NCI-H128 (cell line): Measurements from ENCODE around the gene MTOR.

Source experiments
- DNase-seq: peaks from one replicate; lab custom pipeline; 2025; ENCODE audit not compliant: unreplicated experiment; lab: John Stamatoyannopoulos, UW

MTOR gene

GRCh38 chr1:11227106-11228077, 35.0 kb downstream of the MTOR start:
- no peak for DNase-seq

GRCh38 chr1:11216074-11216473, 46.3 kb downstream of the MTOR start:
- DNase-seq: no peak

GRCh38 chr1:11215381-11216005, 46.9 kb downstream of the MTOR start:
- DNase-seq: no peak

- no peak for DNase-seq
Observed at GRCh38 chr1:11214698-11215380, 47.5 kb downstream of the MTOR start.

GRCh38 chr1:11211925-11212587, 50.3 kb downstream of the MTOR start:
- DNase-seq: no peak

- no peak for DNase-seq
Observed at GRCh38 chr1:11211461-11211860, 50.9 kb downstream of the MTOR start.

GRCh38 chr1:11207898-11208611, 54.3 kb downstream of the MTOR start:
- no peak for DNase-seq

- DNase-seq: no peak
Observed at GRCh38 chr1:11204396-11205190, 57.8 kb downstream of the MTOR start.

GRCh38 chr1:11198851-11199594, 63.3 kb downstream of the MTOR start:
- peak; percentile 43 for DNase-seq

GRCh38 chr1:11198257-11198656, 64.1 kb downstream of the MTOR start:
- DNase-seq: no peak

GRCh38 chr1:11197359-11197758, 65.0 kb downstream of the MTOR start:
- DNase-seq: no peak

- DNase-seq: no peak
Observed at GRCh38 chr1:11196945-11197344, 65.4 kb downstream of the MTOR start.

- no peak for DNase-seq
Observed at GRCh38 chr1:11194407-11195176, 67.8 kb downstream of the MTOR start.

- DNase-seq: no peak
Observed at GRCh38 chr1:11193376-11193775, 69.0 kb downstream of the MTOR start.

GRCh38 chr1:11188858-11189451, 73.4 kb downstream of the MTOR start, which contains the start of gene ANGPTL7:
Gene ANGPTL7 (plus strand): TSS chr1:11189355. CDS start chr1:11189580, 225 bp downstream.
- no peak for DNase-seq

- no peak for DNase-seq
Observed at GRCh38 chr1:11188381-11188780, 74.0 kb downstream of the MTOR start.

- DNase-seq: no peak
Observed at GRCh38 chr1:11187931-11188330, 74.4 kb downstream of the MTOR start.

GRCh38 chr1:11187494-11187893, 74.9 kb downstream of the MTOR start:
- DNase-seq: no peak
